Measurements from ENCODE around the gene LIN9.
"Not testable (repeated sequence)": the region's sequence is repeated elsewhere in the genome, so short reads cannot be mapped to it uniquely, and the experiment has no call there.

LIN9 gene

GRCh38 chr1:226318471-226318870 lies 9.5 kb upstream of the LIN9 start:
- DNase-seq, result no peak

DNA sequence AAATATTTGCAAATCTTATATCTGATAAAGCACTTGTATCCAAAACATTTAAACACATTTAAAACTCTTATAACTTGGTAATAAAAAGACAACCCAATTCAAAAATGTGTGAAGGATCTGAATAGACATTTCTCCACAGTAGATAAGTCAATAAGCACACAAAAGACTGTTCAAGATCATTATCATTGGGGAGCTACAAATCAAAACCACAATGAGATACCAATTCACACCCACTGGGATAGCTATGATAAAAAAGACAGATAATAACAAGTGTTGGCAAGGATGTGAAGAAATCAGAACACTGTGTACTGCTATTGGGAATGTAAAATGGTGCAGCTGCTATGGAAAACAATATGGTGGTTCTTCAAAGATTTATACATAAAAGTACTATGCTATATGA lies 5.1 kb upstream of the LIN9 start:
- DNase-seq, result no peak

GRCh38 chr1:226312065-226312464 lies 3.1 kb upstream of the LIN9 start:
- DNase-seq, result no peak

- DNase-seq, result no peak
Observed at GRCh38 chr1:226311376-226311775, 2.4 kb upstream of the LIN9 start.

GRCh38 chr1:226310637-226311195 lies 1.8 kb upstream of the LIN9 start:
- DNase-seq, result no peak

GRCh38 chr1:226310245-226310540 lies 1.2 kb upstream of the LIN9 start:
- DNase-seq, result no peak

- no peak for DNase-seq
Observed at GRCh38 chr1:226309398-226310244, 657 bp upstream of the LIN9 start.

DNA sequence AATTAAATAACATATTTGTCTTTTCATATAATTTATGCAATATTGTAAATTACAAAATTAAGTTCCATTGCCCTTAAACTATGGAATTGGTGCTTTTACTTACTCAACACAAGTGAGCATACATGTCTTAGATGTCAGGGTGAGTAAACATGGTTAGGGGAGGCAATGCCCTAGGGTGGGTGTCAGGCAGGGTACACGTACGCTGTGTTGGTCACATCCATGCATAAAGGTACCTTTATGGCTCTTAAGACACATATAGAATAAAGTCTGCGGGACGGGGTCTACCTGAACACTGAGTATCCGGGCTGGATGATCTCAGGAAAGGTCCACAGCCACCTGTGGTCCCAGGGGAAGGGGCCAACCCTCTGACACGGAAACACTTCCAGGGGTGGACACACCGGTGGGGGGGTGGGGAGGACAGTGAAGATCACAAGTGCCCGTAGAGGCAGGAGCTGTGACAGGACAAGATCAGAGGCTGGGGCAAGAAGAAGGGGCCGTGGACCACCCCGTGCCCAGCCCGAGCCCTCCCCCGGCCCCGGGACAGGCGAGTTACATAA lies 720 bp downstream of the LIN9 start:
- DNase-seq, result no peak

DNA sequence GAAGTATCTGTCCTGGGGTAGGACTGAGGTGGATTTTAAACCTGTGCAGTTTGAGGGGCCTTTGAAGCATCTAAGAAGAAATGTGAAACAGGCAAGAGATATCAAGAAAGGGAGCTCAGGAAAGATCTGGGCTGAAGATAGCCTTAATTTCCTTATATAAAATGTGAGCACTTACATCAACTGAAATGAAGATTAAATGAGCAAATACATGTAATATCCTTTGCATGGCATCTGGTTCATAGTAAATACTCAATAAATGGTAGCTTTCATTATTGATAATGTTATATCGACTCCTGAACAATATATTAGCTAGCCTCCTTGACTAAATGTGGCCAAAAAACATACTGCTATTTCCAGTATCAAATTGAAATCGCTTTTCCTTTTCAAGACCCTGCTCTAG lies 2.5 kb downstream of the LIN9 start:
- DNase-seq, result no peak

- DNase-seq, result no peak
Observed at GRCh38 chr1:226305184-226305583, 3.8 kb downstream of the LIN9 start.

GRCh38 chr1:226304291-226304955 lies 4.5 kb downstream of the LIN9 start:
- no peak for DNase-seq

- no peak for DNase-seq
Observed at GRCh38 chr1:226302731-226303130, 6.2 kb downstream of the LIN9 start.

DNA sequence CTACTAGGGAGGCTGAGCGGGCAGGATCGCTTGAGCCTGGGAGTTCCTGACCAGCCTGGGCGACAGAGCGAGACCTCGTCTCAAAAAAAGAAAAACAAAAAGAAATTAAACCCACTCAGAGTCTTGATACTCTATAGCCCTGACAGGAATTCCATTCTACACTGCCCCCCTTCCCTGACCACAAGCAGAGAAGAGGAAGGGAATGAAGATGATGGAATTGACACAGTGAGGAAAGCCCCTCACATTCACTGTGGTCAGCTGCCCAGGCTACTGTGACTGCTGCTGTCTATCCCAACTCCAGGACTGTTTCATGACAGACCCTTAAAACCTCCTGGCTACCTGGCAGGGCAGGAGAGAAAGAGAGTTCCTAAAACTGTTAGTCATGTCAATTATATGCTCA lies 12.1 kb downstream of the LIN9 start:
- no peak for DNase-seq

- no peak for DNase-seq
Observed at GRCh38 chr1:226293553-226293920, 15.4 kb downstream of the LIN9 start.

DNA sequence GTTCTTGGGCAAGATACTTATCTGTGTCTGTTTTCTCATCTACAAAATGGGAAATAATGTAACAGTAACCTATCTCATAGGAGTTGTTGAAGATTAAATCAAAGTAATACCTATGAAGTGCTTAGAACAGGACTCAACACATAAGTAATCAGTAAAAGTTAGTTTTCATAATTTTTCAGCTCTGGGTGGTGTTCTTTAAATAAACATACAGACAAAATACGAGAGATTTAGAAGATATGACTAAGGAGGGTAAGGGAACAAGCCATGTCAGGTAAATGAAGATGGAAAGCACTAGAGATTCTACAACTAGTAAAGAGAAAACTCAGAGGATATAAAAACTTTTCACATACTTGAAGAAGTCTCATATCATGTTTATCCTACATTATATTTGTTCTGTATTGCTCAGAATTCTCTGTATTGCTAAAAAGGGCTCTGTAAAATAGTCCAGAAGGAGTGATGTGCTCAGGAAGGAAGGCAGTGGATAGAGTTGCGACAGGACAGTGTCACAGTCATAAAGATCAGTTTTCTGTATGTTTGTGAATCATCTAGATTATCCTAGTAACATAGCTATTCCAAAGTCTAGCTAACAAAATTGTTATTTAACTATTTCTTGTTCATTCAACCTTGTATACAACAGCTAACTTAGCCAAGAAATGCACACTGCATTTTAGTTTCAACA lies 16.0 kb downstream of the LIN9 start:
- no peak for DNase-seq

GRCh38 chr1:226287587-226287986 lies 21.4 kb downstream of the LIN9 start:
- DNase-seq, result no peak

DNA sequence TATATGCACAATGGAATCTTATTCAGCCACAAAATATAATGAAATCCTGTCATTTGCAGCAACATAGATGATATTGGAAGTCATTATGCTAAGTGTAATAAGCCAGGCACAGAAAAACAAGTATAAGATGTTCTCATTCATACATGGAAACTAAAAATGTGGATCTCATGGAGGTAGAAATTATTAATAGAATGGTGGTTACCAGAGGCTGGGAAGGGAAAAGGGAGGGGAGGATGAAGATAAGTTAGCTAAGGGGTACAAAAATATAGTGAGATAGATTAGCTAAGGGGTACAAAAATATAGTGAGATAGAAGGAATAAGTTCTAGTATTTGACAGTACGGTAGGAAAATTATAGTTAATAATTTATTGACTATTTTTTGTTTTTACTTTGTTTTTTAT lies 27.9 kb downstream of the LIN9 start:
- no peak for DNase-seq

- DNase-seq, result no peak
Observed at GRCh38 chr1:226279498-226279897, 29.5 kb downstream of the LIN9 start.

GRCh38 chr1:226277897-226278296 lies 31.1 kb downstream of the LIN9 start:
- no peak for DNase-seq

- DNase-seq, result no peak
Observed at GRCh38 chr1:226276987-226277386, 32.0 kb downstream of the LIN9 start.

GRCh38 chr1:226276077-226276682 lies 32.8 kb downstream of the LIN9 start:
- no peak for DNase-seq

DNA sequence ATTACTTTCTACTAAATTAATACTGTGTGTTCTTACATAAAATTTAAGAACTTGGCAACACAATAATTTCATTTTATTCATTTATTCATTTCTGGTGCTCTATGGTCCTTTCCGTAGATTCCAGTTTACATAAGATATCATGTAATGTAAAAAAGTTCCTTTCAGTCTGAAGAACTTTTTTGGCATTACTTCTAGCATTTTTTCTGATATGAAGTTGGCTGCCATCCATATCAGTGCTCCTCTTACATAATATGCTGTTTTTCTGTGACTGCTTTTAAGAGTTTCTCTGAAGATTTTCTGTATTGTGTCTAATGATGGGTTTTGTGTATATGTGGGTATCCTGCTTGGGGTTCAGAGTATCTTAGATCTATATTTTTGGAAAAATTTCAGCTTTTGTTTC lies 34.8 kb downstream of the LIN9 start:
- DNase-seq, result no peak

GRCh38 chr1:226272233-226272902 lies 36.6 kb downstream of the LIN9 start:
- not testable (repeated sequence) for DNase-seq

Data from activated effector memory CD4-positive, alpha-beta T cell treated with anti-CD3 and anti-CD28 coated beads, Interleukin-2, amount 50 U/mL, for 16 hours (primary cell).